ENCODE data around the gene RHOV.

RHOV gene

GRCh38 chr15:40847223-40847961 lies 26.6 kb downstream of the RHOV start:
- ChIA-PET POLR2A (interaction anchor here (1.0 to 1.8 kb wide), 3 partner anchors 10 to 47 kb away, joined by 4 to 8 read pairs (median 7); partner anchors contain the start of genes DNAJC17, VPS18 and ZFYVE19), CTCF (interaction anchor here (0.8 to 2.3 kb wide), 4 partner anchors 11 to 45 kb away, joined by 3 to 9 read pairs (median 7); no protein-coding TSS in a partner anchor)
- TF ChIP-seq CTBP1 (IDR thresholded peaks at IDR 0.05; ENCODE audit: borderline replicate concordance): no peak
- DNase-seq (ENCODE audit: extremely low spot score): peak; percentile 62

- CTCF ChIA-PET: interaction anchor here (0.6 to 2.3 kb wide), 5 partner anchors 11 to 45 kb away, joined by 3 to 9 read pairs (median 6); no protein-coding TSS in a partner anchor
- TF ChIP-seq, protein P1, sequence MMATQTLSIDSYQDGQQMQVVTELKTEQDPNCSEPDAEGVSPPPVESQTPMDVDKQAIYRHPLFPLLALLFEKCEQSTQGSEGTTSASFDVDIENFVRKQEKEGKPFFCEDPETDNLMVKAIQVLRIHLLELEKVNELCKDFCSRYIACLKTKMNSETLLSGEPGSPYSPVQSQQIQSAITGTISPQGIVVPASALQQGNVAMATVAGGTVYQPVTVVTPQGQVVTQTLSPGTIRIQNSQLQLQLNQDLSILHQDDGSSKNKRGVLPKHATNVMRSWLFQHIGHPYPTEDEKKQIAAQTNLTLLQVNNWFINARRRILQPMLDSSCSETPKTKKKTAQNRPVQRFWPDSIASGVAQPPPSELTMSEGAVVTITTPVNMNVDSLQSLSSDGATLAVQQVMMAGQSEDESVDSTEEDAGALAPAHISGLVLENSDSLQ (IDR thresholded peaks at IDR 0.05): no peak
- no peak for TF ChIP-seq SUZ12 (IDR thresholded peaks at IDR 0.05)
- TF ChIP-seq FOXM1 (IDR thresholded peaks at IDR 0.05; ENCODE audit: borderline replicate concordance): no peak
- TF ChIP-seq HDGF (IDR thresholded peaks at IDR 0.05; ENCODE audit: borderline replicate concordance): no peak
- no peak for TF ChIP-seq FOXK2 (IDR thresholded peaks at IDR 0.05)
- TF ChIP-seq FOXA1 (IDR thresholded peaks at IDR 0.05): no peak
- TF ChIP-seq L3MBTL2 (conservative IDR thresholded peaks at IDR 0.05): no peak
- TF ChIP-seq ELF4 (IDR thresholded peaks at IDR 0.05): no peak
- TF ChIP-seq ARNT (IDR thresholded peaks at IDR 0.05): no peak
- no peak for TF ChIP-seq LEF1 (IDR thresholded peaks at IDR 0.05; ENCODE audit: borderline replicate concordance)
- TF ChIP-seq SP1 (IDR thresholded peaks at IDR 0.05): no peak
- TF ChIP-seq NFRKB (IDR thresholded peaks at IDR 0.05): no peak
- no peak for TF ChIP-seq ZNF384 (IDR thresholded peaks at IDR 0.05)
- no peak for TF ChIP-seq TARDBP (IDR thresholded peaks at IDR 0.05)
- no peak for TF ChIP-seq BHLHE40 (IDR thresholded peaks at IDR 0.05; ENCODE audit: borderline replicate concordance)
- no peak for TF ChIP-seq CTBP1 (IDR thresholded peaks at IDR 0.05; ENCODE audit: borderline replicate concordance)
- no peak for DNase-seq (ENCODE audit: extremely low spot score)
- POLR2A ChIA-PET: interaction anchor here (1.0 to 1.8 kb wide), 3 partner anchors 11 to 47 kb away, joined by 4 to 8 read pairs (median 7); partner anchors contain the start of genes DNAJC17, VPS18 and ZFYVE19
Measured at GRCh38 chr15:40846841-40847222, 27.2 kb downstream of the RHOV start.

GRCh38 chr15:40845511-40846284 lies 28.3 kb downstream of the RHOV start:
- TF ChIP-seq ZNF384 (IDR thresholded peaks at IDR 0.05): no peak
- no peak for TF ChIP-seq FOXM1 (IDR thresholded peaks at IDR 0.05; ENCODE audit: borderline replicate concordance)
- TF ChIP-seq, protein P1 (IDR thresholded peaks at IDR 0.05): no peak
- no peak for TF ChIP-seq ARNT (IDR thresholded peaks at IDR 0.05)
- no peak for TF ChIP-seq SUZ12 (IDR thresholded peaks at IDR 0.05)
- TF ChIP-seq BHLHE40 (IDR thresholded peaks at IDR 0.05; ENCODE audit: borderline replicate concordance): no peak
- TF ChIP-seq L3MBTL2 (conservative IDR thresholded peaks at IDR 0.05): no peak
- no peak for TF ChIP-seq LEF1 (IDR thresholded peaks at IDR 0.05; ENCODE audit: borderline replicate concordance)
- TF ChIP-seq SP1 (IDR thresholded peaks at IDR 0.05): no peak
- ChIA-PET POLR2A (no interaction called here), CTCF (no interaction called here)
- no peak for DNase-seq (ENCODE audit: extremely low spot score)

DNA sequence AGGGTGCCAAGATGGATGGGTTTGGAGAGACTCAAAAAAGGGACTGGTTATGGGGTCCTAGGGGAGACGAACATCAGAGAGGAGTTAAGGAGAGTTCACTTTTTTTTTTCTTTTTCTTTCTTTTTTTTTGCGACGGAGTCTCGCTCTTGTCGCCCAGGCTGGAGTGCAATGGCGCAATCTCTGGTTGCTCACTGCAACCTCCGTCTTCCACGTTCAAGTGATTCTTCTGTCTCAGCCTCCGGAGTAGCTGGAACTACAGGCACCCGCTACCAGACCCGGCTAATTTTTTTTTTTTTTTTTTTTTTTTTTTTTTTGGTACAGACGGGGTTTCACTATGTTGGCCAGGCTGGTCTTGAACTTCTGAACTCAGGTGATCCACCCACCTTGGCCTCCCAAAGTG lies 29.0 kb downstream of the RHOV start:
- DNase-seq (ENCODE audit: extremely low spot score): no peak
- ChIA-PET CTCF (interaction anchor here (0.6 to 2.0 kb wide), 2 partner anchors 13 to 89 kb away, joined by 4 to 12 read pairs; no protein-coding TSS in a partner anchor), POLR2A (no interaction called here)
- TF ChIP-seq LEF1 (IDR thresholded peaks at IDR 0.05; ENCODE audit: borderline replicate concordance) (no peak), FOXK2 (IDR thresholded peaks at IDR 0.05) (no peak), L3MBTL2 (conservative IDR thresholded peaks at IDR 0.05) (no peak), BHLHE40 (IDR thresholded peaks at IDR 0.05; ENCODE audit: borderline replicate concordance) (no peak), CTBP1 (IDR thresholded peaks at IDR 0.05; ENCODE audit: borderline replicate concordance) (no peak), SUZ12 (IDR thresholded peaks at IDR 0.05) (no peak), NFRKB (IDR thresholded peaks at IDR 0.05) (no peak), ZNF384 (IDR thresholded peaks at IDR 0.05) (no peak), TARDBP (IDR thresholded peaks at IDR 0.05) (no peak)
- TF ChIP-seq, protein P1 (IDR thresholded peaks at IDR 0.05): no peak

GRCh38 chr15:40844696-40845030 lies 29.4 kb downstream of the RHOV start:
- TF ChIP-seq SUZ12 (IDR thresholded peaks at IDR 0.05) (no peak), FOXA1 (IDR thresholded peaks at IDR 0.05) (no peak), CTBP1 (IDR thresholded peaks at IDR 0.05; ENCODE audit: borderline replicate concordance) (no peak)
- ChIA-PET POLR2A (interaction anchor here (1.3 to 1.5 kb wide), 2 partner anchors 26 to 50 kb away, joined by 3 to 5 read pairs; partner anchors contain the start of gene VPS18), CTCF (interaction anchor here (0.6 to 2.0 kb wide), 2 partner anchors 14 to 88 kb away, joined by 4 to 12 read pairs; no protein-coding TSS in a partner anchor)
- DNase-seq (ENCODE audit: extremely low spot score): no peak

Measured in HEK293T (cell line).